Fibroblast of pulmonary artery (primary cell): ENCODE results near the gene HIPK2.

Source experiments
- DNase-seq: peaks from one replicate; pipeline ENCODE4 v3.0.0-alpha.2; 2010; ENCODE audit warnings: low read depth
- H3K4me3 ChIP-seq: replicated peaks from 2 replicates; pipeline ENCODE4 v1.5.1; 2011; ENCODE audit warnings: low read depth, mild to moderate bottlenecking, control low read depth, low read length, moderate library complexity
- CTCF ChIP-seq: IDR thresholded peaks from 2 replicates; pipeline ENCODE4 v1.5.1; 2011; ENCODE audit warnings: mild to moderate bottlenecking, control low read depth, low read length, inconsistent platforms; ENCODE audit errors: missing control alignments

HIPK2 gene

GRCh38 chr7:139574618-139575337, 203.0 kb downstream of the HIPK2 start:
- TF ChIP-seq CTCF: no peak
- DNase-seq: no peak
- no peak overlapping the region for H3K4me3 ChIP-seq

- DNase-seq: no peak
- no peak for TF ChIP-seq CTCF
These were observed 203.9 kb downstream of the HIPK2 start for GRCh38 chr7:139573871-139574270.

GRCh38 chr7:139572704-139573385, 205.0 kb downstream of the HIPK2 start:
- no peak for DNase-seq
- H3K4me3 ChIP-seq: no peak overlapping the region
- TF ChIP-seq CTCF: no peak

More at GRCh38 chr7:139573871-139574270, 203.9 kb downstream of the HIPK2 start:
- no peak overlapping the region for H3K4me3 ChIP-seq

GRCh38 chr7:139572071-139572470, 205.7 kb downstream of the HIPK2 start:
- no peak for DNase-seq
- no peak for TF ChIP-seq CTCF
- no peak overlapping the region for H3K4me3 ChIP-seq

GRCh38 chr7:139571651-139572050, 206.1 kb downstream of the HIPK2 start:
- TF ChIP-seq CTCF: no peak
- DNase-seq: no peak
- no peak overlapping the region for H3K4me3 ChIP-seq

- DNase-seq: no peak
- H3K4me3 ChIP-seq: no peak overlapping the region
These were observed 206.6 kb downstream of the HIPK2 start for GRCh38 chr7:139571190-139571589.

More at GRCh38 chr7:139571190-139571589, 206.6 kb downstream of the HIPK2 start:
- no peak for TF ChIP-seq CTCF
